GM12892 (cell line): ENCODE data around the gene CSTF3. TPM values are rescaled to one million over a fixed set of nuclear protein-coding genes. Genes with fewer than 3 reads are reported as not detected.

ENCODE experiments used
- DNase-seq: peaks from one replicate; pipeline ENCODE4 v3.0.0; 2011; ENCODE audit not compliant: insufficient read length
- FAIRE-seq: peaks from 2 replicates; lab custom pipeline; 2011; peaks lifted over from hg19 to GRCh38; lab: Jason Lieb, UNC
- POLR2A ChIP-seq: IDR thresholded peaks from 2 replicates; pipeline ENCODE4 v1.6.1; 2011; ENCODE audit warnings: low read depth, low read length, control low read depth
- POLR2AphosphoS5 ChIP-seq: IDR thresholded peaks from 2 replicates; pipeline ENCODE4 v1.6.1; 2011; ENCODE audit warnings: low read depth, low read length, control low read depth
- TAF1 ChIP-seq: IDR thresholded peaks from 2 replicates; pipeline ENCODE4 v1.6.1; 2011; ENCODE audit warnings: low read depth, mild to moderate bottlenecking, control low read depth, low read length, borderline replicate concordance
- polyA plus RNA-seq: library from polyadenylated mRNA; unstranded; fragments of >200 nt; gene quantifications from one replicate; pipeline ENCODE4 v1.2.1, GENCODE V29; 2012; ENCODE audit warnings: missing spikeins, inconsistent platforms; ENCODE audit not compliant: missing spikeins

The CSTF3 gene
- 52.3 TPM for polyA plus RNA-seq

DNA sequence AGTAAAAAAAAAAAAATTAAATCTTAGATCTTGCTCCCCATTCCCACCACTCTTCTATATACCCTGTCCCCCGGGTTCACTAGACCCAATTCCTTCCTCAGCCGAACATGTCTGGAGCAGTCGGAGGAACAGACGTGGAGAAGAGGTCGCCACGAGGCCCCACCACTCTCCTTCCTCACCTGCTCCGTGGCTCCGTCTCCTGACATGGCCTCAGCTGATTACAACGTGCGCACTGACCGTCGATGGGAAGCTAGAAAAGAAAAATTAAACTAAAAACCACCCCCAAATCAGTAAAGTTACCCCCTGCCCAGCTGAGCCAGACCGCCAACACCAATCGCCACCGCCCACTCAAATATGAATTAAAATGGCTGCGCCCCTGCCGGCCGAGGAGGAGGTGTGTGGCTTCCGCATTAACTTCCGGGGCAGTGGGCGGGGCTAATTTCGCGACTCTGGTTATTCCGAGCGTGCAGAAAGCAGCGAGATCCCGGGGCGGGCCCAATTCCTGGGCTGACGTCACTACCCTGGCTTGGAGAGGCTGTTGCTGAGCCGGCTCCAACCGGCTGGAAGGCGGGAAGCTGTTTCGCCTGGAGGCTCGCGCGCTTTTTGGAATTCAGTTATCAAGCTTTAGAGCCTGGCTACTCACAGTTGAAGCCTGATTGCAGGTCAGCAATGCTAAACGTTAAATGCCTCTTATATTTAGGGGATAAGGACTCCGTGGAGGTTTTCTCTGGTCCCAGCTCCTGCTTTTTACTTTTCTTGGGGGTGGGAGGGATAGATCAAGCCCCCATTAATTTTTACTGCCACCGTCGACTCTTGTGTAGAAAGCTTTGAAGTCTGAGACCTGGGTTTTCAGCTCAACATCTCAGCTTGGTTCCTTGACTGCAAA lies at the start of gene CSTF3:
Gene CSTF3 (minus strand): TSS at position 361 of the 886 bp plus-strand sequence. CDS start 155 bp downstream, at position 206.
- DNase-seq (peak; percentile 79), FAIRE-seq (peak; percentile 99)
- TF ChIP-seq TAF1: peak; percentile 90
- TF ChIP-seq POLR2AphosphoS5: peak; percentile 80
- TF ChIP-seq POLR2A: peak; percentile 81; the same call in 1 of the 2 replicates

DNA sequence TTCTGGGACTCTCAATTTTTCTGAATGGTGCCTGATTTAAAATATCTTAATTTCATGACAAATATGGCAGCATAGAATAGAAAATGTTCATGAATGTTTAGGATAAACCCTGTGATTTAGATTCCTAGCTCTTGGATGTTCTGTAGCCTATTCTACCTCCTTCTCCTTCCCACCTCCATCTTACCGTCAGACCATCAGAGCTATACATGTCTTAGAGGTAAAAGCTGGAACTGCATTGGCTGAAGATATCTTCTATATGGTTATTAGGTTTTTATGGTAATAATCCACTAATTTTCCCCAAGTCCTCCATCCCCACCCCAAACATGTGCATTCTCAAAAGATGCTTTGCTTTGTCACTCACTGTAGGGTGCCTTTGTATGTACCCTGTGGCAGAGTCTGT lies 46.9 kb upstream of the CSTF3 start:
- FAIRE-seq: no peak
- TF ChIP-seq POLR2AphosphoS5 (no peak), POLR2A (no peak), TAF1 (no peak)
- no peak for DNase-seq

DNA sequence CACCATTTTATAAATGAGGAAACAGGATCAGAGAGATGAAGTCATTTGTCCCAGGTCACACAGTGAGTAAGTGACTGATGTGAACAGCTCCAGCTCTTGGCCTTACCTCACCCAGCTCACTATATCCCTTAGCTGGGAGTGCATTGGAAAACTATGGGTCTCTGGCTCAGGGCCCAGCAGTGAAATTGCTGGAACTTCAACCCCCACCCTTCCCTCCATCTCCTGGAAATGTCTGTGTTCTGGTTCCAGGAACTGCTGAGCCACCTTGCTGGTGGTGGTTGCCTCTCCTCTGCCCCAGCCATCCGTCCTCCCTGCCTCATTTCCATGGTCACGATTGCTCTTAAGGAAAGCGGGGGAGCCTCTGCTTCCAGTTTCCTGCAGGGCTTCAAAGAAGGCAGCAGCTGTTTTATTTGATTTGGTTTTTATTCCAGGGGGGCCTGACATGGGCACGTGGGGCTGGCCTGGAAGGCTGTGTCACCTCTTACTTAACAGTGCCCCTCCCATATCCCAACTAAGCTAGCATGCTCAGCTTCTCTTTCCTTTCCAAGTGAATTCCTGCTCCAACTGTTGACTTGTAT lies 46.2 kb upstream of the CSTF3 start:
- FAIRE-seq (no peak), DNase-seq (no peak)
- TF ChIP-seq TAF1 (no peak), POLR2A (no peak), POLR2AphosphoS5 (no peak)

DNA sequence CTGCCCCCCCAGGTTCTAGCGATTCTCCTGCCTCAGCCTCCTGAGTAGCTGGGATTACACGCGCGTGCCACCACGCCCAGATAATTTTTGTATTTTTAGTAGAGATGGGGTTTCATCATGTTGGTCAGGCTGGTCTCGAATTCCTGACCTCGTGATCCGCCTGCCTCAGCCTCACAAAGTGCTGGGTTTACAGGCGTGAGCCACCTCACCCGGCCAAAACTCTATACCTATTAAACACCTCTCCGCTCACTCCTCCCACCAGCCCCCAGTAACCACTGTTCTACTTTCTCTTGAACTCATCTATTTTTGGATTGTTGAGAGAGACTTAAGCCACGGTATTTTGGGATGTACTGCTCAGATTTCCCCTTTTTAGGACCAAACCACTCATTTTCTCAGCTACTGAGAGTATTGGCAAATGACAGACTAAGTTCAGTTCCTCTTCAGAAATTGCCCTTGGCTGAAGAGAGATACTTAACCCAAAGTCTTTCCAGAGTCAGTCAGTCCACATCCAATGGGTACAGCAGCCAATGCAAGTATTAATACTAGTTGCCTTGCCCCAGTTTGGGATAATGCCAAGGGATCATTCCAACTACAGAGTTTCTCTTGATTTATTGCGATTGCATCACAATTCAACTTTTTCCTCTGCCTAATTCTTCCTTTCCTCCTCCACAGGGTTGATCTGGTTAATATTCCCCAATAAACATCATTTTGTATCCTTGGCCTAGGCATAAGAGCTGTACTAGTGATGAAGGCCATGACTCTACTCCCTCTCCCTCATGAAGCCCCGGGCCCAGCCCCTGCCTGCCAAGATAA lies 36.8 kb upstream of the CSTF3 start:
- FAIRE-seq: no peak

DNA sequence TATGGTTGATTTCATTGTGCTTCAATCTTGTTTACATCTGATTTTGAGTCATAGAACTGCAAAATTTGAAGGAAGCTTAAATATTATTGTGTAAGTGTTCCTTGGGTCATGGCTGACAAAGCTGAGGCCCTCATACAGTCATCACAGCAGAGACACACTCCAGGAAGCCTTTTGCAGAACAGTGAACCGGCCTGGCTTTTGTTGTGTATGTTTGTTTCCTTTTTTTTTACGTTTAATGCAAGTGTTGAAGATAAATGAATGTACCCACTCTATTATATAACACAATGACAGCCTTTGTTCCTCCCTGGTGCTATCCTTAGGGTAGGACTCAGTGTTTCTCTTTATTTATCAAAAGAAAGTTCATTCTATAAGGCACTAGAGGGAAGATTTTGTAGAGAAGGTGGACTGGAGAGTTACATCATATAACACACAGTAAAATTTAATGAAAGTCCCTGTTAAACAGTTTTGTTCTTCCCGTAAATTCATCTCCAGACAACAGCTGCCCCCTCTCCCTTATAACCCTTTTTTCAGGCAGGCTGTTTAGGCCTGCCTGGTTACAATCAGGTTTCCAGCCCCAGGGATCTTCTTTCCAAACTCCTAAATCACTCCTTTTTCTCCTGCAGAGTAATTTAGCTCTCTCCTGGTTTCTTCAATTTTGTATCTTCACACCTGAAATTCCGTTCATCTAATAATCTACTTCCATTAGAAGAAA lies 34.3 kb upstream of the CSTF3 start:
- TF ChIP-seq TAF1 (no peak), POLR2A (no peak)
- FAIRE-seq (no peak), DNase-seq (no peak)

More for the DNA sequence above, 36.8 kb upstream of the CSTF3 start:
- no peak for TF ChIP-seq POLR2AphosphoS5
- no peak for TF ChIP-seq POLR2A
- no peak for TF ChIP-seq TAF1
- DNase-seq: no peak

DNA sequence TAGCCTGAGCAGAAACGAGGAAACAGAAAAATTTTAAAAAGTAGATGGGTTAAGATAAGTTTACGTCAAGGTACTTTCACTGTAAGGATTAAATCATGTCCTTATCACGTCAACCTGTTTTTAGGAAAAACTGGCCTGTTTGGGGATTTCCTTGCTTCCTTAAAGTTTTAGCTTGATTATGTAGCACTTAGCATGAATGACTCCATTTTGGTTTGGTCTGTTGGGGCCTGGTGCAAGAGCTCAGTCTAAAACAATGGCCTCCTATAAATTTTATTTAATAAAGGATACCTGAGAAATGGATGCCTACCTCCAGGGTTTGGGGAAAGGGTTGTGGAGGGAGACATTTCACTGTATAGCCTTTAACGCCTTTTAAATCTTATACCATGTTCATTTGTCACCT lies 33.2 kb upstream of the CSTF3 start:
- FAIRE-seq (no peak), DNase-seq (no peak)
- TF ChIP-seq TAF1 (no peak), POLR2A (no peak), POLR2AphosphoS5 (no peak)

DNA sequence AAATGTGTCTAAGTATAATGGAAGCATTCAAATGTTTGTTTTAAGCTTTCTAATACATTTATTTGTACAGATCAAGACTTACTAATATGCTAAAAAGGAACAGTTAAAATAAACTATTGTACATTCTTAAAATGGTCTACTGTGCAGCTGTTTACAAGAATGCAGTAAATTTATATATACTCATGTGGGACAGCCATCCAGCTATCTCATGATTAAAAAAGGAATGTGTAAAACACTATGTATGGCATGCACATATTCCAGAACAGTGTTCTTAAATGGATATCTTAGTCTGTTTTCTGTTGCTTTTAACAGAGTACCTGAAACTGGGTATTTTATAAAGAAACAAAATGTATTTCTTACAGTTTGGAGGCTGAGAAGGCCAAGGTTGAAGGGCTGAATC lies 30.2 kb upstream of the CSTF3 start:
- FAIRE-seq: no peak

DNA sequence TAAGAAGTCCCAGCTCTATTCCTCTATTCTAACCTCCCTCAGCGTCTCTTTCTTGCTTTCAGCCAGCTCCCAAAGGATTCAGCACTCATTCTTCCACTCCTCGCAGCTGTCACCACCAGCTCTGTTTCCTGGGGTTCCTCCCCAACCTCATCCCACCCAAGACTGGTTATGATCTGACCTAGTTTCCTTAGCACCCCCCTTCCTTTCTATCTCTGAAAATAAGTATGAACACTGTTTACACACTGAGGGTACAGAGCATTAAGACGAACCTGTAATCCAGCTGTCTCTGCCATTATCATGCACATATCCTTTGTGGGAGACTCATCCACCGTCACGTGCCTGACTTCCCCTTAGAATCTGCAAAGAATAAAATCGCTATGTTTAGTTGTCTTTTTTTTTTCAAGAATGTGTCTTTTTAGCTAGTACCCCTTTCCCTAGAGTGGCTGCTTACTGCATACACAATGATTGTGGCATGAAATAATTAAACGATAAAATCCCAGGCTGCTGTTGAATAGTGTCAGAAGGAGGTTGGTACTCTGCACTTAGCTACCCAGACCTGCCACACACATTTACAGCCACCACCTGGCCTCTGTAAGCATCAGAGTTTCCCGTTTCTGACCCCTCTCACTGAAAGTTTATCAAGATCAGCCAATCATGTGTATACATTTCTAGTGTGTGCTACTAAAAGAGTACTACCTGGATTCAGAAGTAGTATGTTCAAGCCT lies 26.9 kb upstream of the CSTF3 start:
- DNase-seq (no peak), FAIRE-seq (no peak)
- TF ChIP-seq POLR2AphosphoS5 (no peak), TAF1 (no peak), POLR2A (no peak)

More for the DNA sequence above, 30.2 kb upstream of the CSTF3 start:
- TF ChIP-seq TAF1 (no peak), POLR2A (no peak)
- no peak for DNase-seq

DNA sequence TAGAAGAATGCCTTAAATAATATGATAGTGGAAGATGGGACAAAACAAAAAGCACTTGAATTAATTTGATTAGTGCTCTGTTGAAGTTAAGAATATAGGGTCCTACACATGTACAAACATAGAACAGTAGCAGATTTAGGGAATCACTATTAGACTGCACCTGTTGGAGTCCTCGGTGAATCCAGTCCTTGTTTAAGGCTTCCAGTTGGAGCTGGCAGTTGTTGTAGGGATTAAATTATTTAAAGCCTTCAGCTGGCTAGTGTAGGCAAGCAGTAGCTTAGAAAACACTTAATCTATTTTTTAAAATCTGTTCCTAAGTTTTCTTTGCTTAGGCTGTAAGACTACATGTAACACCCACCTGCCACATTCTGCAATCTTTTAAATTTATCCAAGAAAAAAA lies 24.5 kb upstream of the CSTF3 start:
- no peak for FAIRE-seq
- DNase-seq: no peak
- TF ChIP-seq POLR2AphosphoS5: no peak
- TF ChIP-seq POLR2A: no peak
- no peak for TF ChIP-seq TAF1

DNA sequence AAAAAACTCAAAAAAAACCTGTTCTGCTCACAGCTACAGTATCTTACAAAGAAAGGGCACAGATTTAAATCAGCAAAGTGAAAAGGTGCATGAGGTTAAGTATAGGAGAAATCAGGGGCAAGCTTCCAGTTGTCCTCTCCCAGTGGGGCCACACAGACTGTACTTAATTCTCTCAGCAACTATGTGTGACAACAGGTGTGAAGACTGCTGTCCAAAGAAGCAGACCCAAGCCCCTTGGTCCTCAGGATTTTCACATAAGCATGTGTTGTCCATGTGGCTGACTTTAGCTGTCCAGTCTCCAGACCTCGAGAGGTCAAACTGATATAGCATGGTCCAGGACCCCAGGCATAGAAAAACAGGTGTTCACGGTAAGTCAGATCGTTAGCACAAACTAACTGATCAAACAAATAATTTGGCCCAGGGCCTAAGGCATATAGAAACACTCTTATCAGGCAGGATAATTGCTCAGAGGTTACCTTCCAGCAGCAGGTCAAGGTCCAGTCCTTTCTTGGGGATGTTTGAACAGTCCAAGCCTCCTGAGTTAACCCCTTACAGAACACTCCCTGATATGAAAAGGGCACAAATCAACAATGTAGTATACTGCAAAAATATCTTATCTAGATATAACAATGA lies 21.1 kb upstream of the CSTF3 start:
- FAIRE-seq: no peak
- TF ChIP-seq POLR2A: no peak
- TF ChIP-seq POLR2AphosphoS5: no peak
- no peak for TF ChIP-seq TAF1
- DNase-seq: no peak

DNA sequence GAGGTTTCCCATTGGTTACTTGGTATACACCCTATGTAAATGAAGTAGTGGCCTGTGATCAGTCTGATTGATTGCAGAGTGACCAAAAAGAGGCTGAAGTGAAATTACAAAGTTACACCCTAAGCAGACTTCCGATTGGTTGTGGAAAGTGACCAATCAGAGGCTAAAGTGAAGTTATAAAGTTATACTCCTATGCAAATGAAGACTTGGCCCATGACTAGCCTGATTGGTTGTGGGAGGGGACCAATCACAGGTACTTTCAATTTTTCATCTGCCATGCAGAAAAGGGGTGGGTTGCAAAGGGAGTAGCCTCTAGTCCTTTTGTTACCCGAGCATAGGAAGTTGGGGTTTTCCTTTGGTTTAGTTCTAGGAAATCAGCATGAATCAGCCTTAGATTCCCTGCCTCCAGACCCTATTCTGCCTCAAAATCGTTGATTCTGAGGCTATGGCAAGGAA lies 18.1 kb upstream of the CSTF3 start:
- no peak for TF ChIP-seq TAF1
- TF ChIP-seq POLR2A: no peak
- TF ChIP-seq POLR2AphosphoS5: no peak
- FAIRE-seq: no peak
- no peak for DNase-seq
